ENCODE measurements around the gene RNASEL.

GRCh38 chr1:182595641-182596240 lies 6.7 kb upstream of the RNASEL start:
- TF ChIP-seq CTCF (conservative IDR thresholded peaks at IDR 0.05 in 1 of 2, IDR thresholded peaks at IDR 0.05 in 1 of 2; ENCODE audit: extremely low read depth in 1 of 2, insufficient read depth in 1 of 2, low read depth in 1 of 2, low read length in 2 of 2) (peak; percentile 90 to 98), EZH2 (IDR thresholded peaks at IDR 0.05; ENCODE audit: borderline replicate concordance, low read length) (no peak)
